Neural progenitor cell (in vitro differentiated cells): ENCODE measurements around the gene STUB1.

Source experiments
- CTCF ChIP-seq: fragments of 200-600 bp; sonication (generic); IDR thresholded peaks from 2 replicates; pipeline ENCODE4 v1.5.1; 2017; ENCODE audit warnings: antibody characterized with exemption, mild to moderate bottlenecking
- EZH2 ChIP-seq: fragments of 200-600 bp; sonication (generic); IDR thresholded peaks from 2 replicates; pipeline ENCODE4 v1.6.1; 2017; ENCODE audit warnings: antibody characterized with exemption, mild to moderate bottlenecking, moderate library complexity
- EZH2phosphoT487 ChIP-seq: fragments of 200-600 bp; sonication (generic); IDR thresholded peaks from 2 replicates; pipeline ENCODE4 v1.6.1; 2017; ENCODE audit warnings: antibody characterized with exemption

DNA sequence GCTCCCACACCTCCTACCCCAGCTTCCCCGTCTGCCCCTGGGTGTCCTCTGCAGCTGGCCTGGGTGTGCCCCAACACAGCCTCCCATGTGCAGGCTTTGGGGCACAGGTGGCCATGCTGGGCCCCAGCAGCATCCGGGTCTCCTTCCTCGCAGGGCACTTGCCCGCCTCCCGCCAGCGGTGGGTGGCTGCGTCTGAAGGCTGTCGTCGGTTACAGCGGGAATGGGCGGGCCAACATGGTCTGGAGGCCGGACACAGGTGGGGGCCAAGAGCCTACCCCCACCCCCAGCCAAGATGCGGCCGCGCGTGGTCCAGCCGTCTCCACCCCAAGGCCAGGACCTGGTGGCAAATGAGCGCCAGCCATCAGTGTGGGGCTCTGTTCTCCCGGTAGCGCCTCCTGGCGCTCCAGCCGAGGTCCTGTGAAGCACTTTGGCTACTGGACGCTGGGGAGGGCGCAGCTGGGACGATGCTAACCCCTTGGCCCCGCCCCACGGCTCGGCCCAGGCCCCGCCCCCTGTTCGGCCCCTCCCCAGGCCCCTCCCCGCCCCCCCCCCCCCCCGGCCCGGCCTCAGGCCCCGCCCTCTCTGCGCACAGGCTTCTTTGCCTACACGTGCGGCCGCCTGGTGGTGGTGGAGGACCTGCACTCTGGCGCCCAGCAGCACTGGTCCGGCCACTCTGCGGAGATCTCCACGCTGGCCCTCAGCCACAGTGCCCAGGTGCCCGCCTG is 19.6 kb upstream of the STUB1 start:
- peak; percentile 60 for TF ChIP-seq CTCF
- TF ChIP-seq EZH2phosphoT487: no peak
- no peak for TF ChIP-seq EZH2
